HG03108 (cell line): Measurements from ENCODE around the gene CALCA.
"Not testable (repeated sequence)": the region's sequence is repeated elsewhere in the genome, so short reads cannot be mapped to it uniquely, and the experiment has no call there.

Source experiments
- ATAC-seq: cut with Tn5 transposase; IDR thresholded peaks from one replicate; pipeline ENCODE4 v1.9.1; 2021; ENCODE audit warnings: moderate library complexity; ENCODE audit not compliant: unreplicated experiment

The CALCA gene

GRCh38 chr11:14971865-14972580 lies at the start of gene CALCA:
Gene CALCA (minus strand): TSS chr11:14972351. CDS start chr11:14971192, 1,159 bp downstream.
- no peak for ATAC-seq

GRCh38 chr11:15016200-15016599 lies 44.0 kb upstream of the CALCA start:
- no peak for ATAC-seq

- ATAC-seq, result no peak
Measured at GRCh38 chr11:15011776-15012345, 39.7 kb upstream of the CALCA start.

GRCh38 chr11:15010865-15011264 lies 38.7 kb upstream of the CALCA start:
- no peak for ATAC-seq

- no peak for ATAC-seq
Measured at GRCh38 chr11:15006139-15006759, 34.1 kb upstream of the CALCA start.

GRCh38 chr11:14988133-14988532 lies 16.0 kb upstream of the CALCA start:
- ATAC-seq, result not testable (repeated sequence)

GRCh38 chr11:14981507-14981906 lies 9.4 kb upstream of the CALCA start:
- no peak for ATAC-seq

GRCh38 chr11:14980854-14981253 lies 8.7 kb upstream of the CALCA start:
- ATAC-seq, result no peak

- ATAC-seq, result no peak
Measured at GRCh38 chr11:14977101-14977880, 5.1 kb upstream of the CALCA start.

GRCh38 chr11:14975252-14975587 lies 3.1 kb upstream of the CALCA start:
- ATAC-seq, result no peak

- ATAC-seq, result no peak
Measured at GRCh38 chr11:14974515-14975251, 2.5 kb upstream of the CALCA start.

- no peak for ATAC-seq
Measured at GRCh38 chr11:14973621-14974514, 1.7 kb upstream of the CALCA start.

- no peak for ATAC-seq
Measured at GRCh38 chr11:14972581-14973495, 687 bp upstream of the CALCA start.

GRCh38 chr11:14969901-14970323 lies 2.2 kb downstream of the CALCA start:
- ATAC-seq, result no peak

- ATAC-seq, result no peak
Measured at GRCh38 chr11:14967581-14968243, 4.4 kb downstream of the CALCA start.

- ATAC-seq, result no peak
Measured at GRCh38 chr11:14956111-14956510, 16.0 kb downstream of the CALCA start.

GRCh38 chr11:14954581-14954980 lies 17.6 kb downstream of the CALCA start:
- no peak for ATAC-seq

GRCh38 chr11:14953904-14954303 lies 18.2 kb downstream of the CALCA start:
- no peak for ATAC-seq
